GM19372 (cell line): ENCODE data around the gene MLLT3.

Experiments
- ATAC-seq: cut with Tn5 transposase; IDR thresholded peaks from one replicate; pipeline ENCODE4 v1.9.1; 2021; ENCODE audit warnings: mild to moderate bottlenecking, low read depth, moderate library complexity; ENCODE audit not compliant: unreplicated experiment

Gene MLLT3

DNA sequence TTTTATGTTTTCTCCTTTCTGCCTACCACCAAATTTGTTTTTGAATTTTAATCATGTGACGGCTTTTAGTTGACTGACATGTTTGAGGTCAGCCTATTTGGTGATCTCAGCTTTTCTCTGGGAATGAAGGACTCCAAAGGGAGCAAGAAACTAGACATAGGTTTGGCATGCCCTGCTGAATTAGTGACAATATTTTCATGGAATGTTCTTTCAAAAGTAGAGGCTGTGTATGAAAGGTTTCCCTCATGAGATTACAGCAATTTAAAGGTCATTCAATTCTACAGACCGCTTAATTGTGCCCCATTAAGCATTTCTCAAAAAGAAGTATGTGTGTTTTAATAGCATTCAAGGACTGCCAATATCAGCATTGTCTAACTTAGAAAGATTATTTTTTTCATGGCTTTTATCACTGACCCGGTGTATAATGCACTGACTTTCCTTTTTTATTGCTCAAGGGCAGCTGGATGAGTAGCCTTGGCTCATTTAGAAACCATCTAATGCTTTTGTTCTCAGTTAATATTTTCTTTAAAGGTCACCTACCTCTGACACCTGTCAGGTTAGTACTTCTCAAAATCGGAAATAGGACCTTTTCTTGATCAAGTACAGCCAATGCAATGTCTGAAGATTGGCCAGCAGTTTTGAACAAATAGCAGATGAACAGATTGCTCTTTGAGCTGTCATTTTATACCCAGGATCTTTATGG lies 8.1 kb upstream of the MLLT3 start:
- no peak for ATAC-seq

DNA sequence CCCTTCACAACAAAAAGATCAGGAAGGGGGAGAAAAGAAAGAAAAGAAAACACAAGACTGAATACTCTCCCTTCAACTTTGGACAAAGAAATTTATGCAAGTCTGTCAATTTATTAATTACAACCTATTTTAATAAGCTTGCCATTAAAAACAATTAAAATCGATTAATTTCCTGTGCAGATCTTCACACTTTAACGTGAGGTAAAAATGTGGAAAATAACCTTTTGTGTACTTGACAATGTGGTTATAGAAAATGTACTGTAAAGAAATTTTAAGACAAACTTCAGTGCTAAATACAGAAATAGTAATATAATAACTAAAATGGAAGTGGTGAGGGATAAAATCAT lies 2.7 kb upstream of the MLLT3 start:
- no peak for ATAC-seq

DNA sequence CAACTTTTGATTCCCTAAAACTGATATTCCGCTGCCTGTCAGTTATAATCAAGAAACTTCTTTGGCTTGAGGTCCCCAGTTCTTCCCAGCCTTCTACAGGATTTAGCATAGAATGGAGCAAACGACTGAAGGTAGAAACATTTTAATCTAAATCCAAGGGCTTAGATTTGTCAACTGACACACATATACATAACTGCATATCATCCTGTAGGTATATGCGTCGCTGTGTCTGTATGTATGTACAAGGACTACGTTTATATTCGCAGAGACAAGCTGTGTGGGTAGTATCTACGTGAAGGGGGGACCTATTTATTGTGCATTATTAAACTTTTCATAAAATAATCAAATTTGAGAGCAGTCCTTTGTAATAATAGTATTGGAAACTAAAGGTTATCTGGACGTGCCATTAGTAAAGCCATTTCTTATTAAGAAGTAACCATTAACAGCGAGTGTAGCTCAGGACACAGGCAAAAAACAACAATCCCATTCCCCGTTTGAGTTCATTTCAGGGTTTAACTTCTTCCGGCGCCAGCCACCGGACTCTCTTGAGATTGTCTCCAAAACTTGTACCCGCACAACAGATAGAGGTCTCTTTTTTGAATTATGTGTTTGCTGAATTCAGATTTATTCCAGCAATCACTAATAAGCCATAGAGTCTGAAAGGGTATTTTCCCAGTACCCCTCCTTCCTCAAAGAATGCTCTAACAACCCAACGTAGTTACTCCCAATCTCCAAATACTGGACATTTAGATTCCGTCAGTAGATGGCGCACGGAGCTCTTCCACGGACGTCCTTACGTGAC lies 2.1 kb upstream of the MLLT3 start:
- ATAC-seq, result peak; percentile 18

DNA sequence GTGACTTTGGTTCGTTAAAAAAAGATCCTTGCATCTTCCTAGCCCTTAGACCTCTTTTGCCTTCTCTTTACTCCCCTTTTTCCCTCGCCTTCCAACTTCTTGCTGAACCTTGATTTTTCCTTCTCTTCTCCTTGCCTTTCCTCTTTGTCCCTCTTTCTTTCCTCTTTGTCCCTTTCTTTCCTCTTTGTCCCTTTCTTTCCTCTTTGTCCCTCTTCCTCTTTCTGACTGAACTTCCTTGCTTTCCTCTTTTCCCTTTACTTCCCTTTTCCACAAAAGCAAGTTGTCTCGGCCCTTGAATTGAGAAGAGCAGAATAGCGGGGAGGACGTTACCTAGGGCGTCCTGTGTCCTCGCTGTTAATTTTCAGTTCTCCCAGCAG lies 1.4 kb upstream of the MLLT3 start:
- ATAC-seq, result no peak

- peak; percentile 1 for ATAC-seq
Observed at GRCh38 chr9:20623021-20623747, 885 bp upstream of the MLLT3 start.

DNA sequence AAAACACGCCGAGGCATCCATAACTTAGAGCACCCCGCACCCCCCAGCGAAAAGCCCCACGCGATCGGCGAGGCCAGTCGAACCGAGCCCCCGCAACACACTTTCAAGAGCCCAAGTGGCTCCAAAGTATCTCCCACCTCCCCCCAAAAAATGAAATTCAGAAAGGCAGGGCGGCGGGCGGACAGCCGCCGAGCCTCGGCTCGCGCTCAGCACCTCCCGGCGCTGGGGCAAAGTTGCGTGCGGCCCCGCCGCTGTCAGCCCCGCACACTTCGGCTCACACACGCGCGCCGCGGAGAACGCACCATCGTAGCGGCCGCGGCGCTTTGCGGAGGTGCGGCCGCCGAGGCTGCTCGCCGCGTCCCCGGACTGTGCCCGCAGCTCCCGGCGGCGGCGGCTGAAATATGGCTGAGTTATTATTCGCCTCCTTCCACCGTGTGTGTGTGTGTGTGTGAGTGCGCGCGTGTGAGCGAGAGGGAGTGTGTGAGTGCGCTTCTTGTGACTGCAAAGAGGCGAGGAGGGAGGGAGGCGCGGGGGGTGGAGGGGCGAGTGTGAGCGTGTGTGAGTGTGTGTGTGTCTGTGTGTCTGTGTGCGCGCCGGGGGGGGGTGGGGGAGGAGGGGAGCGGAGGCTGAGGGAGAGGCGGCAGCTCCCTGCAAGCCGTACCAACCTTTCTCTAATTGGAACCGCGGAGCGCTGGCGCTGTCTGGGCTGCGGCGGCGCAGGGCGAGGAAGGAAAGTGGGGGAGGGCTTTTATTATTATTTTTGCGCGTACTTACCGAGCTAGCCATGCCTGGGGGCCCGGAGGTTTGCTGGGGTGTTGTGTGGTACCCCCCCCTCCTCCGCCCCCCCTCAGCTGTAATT lies 599 bp downstream of the MLLT3 start:
- no peak for ATAC-seq

GRCh38 chr9:20620650-20621470 lies 1.4 kb downstream of the MLLT3 start:
- ATAC-seq, result no peak

DNA sequence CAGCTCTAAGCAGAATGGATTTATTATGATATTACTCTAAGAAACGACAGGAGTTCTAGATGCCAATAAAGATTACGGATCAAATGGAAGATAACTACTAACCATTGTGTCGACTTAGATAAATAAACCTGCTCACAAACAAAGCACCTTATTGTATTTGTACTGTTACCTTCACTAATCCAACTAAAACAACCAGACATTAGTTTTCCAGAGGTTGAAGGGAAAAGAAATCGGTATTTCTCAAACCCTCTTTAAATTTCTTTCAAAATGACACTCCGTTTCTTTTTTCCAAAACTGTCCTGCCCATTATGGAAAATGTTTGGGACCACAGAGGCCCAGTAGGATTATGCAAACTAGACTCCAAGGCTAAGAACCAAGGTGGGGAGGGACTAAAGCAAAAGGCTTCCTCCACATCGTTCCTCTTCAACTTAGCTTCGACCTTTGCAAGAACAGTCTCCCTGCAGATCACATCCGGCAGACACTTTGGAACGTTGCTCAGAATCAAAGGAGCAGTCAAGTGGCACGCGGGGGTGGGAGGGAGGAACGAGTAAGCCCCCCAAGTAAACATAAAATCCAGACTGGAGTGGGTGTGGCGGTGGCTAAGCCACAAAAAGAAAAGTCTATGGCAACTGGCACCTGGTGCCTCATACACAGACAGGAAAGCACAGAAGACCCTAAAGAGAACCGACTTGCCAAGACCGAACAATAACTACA lies 2.7 kb downstream of the MLLT3 start:
- ATAC-seq, result no peak

DNA sequence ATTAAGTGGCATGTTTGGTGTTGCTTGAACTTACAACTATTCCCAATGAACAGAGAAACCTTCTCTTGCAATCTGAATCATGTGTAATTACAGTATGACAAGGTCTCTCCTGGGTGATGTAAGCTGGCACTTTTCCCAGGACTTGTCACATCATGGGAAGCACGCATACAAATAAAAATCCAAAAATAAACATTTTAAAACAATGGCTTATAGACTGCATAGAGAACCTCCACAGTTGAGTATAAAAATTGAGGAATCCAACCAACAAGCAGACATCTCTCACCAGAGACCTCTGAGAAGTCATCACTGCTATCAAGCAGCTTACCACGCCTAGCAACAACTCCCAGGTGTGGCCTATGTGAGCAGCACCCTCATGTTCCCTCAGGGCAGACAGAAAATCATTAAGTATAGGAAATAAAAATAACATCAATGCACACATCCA lies 3.9 kb downstream of the MLLT3 start:
- no peak for ATAC-seq

GRCh38 chr9:20616808-20617207 lies 5.5 kb downstream of the MLLT3 start:
- no peak for ATAC-seq

DNA sequence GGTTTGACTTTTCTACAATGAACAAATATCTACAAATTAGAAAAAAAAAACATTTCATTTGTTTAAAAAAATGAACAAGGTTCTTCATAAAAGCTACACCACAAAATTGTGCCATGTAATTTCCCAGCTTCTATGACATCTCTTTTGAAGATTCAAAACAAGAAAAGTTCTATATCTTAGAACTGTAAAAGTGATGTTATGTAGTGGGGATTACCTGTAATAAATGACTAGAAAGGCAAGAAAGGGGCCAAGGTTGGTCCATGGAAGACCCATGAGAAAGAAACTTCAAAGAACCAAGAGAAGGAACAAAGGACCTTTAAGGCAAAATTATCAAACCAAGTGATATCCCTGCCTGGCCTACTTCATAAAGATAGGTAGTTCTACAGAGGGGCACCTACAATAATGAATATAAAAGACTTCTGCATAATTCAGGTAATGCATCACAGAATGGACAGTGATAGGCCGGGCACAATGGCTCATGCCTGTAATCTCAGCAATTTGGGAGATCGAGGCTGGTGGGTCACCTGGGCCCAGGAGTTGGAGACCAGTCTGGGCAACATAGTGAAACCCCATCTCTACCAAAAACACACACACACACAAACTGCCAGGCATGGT lies 7.6 kb downstream of the MLLT3 start:
- no peak for ATAC-seq

- no peak for ATAC-seq
Observed at GRCh38 chr9:20611691-20612287, 10.5 kb downstream of the MLLT3 start.

GRCh38 chr9:20610591-20610990 lies 11.7 kb downstream of the MLLT3 start:
- no peak for ATAC-seq

GRCh38 chr9:20608582-20608981 lies 13.7 kb downstream of the MLLT3 start:
- ATAC-seq, result no peak

DNA sequence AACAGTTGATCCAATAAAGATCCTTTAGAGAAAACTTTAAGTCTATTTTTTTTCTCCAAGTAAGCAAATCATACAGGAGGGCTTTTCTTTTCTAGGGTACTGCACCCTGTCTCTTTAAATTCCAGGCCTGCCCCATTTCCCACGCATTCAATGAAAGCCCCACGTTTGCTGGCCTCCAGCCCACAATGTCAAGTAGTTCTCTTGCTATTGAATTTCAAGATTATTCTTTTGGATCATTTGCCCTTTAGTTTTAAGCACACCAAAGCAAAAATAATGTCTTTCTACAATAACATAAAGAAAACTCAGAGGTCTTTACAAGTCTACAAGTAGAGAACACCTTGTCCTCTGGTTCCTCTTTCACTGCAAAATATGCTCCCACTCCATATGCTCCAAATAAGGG lies 15.6 kb downstream of the MLLT3 start:
- ATAC-seq, result no peak

DNA sequence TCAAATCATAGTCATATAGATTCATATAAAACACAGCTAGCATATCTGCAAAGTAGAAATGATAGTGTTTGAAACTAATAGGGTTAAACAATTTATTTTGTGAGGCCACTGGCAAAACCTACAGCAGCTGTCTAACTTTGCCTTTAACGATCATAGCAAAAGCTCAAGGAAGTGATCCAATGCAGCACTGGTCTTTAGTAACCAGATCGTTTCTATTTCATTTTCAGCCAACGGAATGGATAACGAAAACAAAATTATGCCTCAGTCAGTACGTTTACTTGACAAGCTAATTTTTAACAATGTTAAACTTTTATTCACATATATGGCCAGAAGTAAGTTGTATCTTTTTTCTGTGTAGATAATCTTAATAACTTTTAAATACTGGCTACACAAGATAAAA lies 17.7 kb downstream of the MLLT3 start:
- peak; percentile 75 for ATAC-seq

DNA sequence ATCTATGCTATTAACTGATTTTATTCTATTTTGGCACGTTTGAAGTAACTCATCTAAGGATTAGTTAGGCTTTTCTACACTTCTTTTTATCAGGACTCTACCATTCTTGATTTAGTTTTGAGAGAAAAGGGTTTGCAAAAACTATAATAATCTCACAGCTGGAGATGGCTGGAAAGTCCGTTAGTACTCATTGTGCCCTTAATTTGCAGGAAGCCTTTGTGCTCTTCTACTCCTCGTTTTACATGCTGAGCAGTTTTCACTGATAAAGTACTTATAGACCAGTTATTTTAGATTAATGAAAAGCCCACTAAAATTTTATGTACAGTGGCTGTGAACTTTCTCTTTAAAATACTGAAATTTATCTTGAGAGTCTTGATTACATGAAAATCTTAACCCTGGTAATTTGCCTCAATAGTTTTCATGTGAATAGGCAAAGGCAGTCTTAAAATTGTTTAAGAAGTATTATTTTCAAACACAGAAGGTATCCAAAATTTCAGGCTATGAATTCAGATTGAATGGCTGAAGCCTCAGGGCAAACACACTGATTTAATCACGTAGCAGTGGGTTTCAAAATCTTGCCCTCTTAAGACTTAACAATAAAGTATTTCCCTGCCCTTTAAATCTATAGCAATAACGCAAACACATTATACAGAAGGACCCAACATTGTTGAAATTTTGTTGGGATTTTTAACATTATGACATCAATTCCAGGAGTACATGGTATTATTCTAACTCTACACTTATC lies 18.6 kb downstream of the MLLT3 start:
- no peak for ATAC-seq

GRCh38 chr9:20601292-20601691 lies 21.0 kb downstream of the MLLT3 start:
- no peak for ATAC-seq
